T-helper 22 cell (primary cell): ENCODE measurements around the gene CLCN3.
"Not testable (repeated sequence)": the region's sequence is repeated elsewhere in the genome, so short reads cannot be mapped to it uniquely, and the experiment has no call there.

Experiments
- DNase-seq: peaks from one replicate; pipeline ENCODE4 v3.0.0-alpha.2; 2020; ENCODE audit warnings: low read depth

CLCN3 gene

GRCh38 chr4:169707958-169708643 is 87.7 kb downstream of the CLCN3 start:
- DNase-seq, result no peak

DNA sequence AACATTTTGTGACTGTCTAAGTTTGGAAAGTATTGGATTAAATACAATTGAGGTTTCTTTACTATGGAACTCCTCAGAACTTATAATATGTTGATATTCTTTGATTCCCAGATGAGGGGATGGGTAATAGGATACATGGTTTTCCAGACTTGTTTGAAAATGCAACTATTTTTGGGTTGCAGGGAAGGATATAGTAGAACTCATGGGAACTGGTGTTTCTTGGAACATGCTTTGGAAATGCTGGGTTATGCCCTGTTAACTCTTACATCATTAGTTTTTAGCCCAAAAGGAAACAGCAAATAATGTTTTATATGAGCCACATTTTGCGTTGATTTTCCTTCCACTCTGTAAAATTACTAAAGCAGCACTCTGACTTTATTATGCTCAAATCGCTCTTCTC is 95.4 kb downstream of the CLCN3 start:
- no peak for DNase-seq

- no peak for DNase-seq
Observed at GRCh38 chr4:169716677-169717076, 96.3 kb downstream of the CLCN3 start.

GRCh38 chr4:169720529-169720928 is 100.2 kb downstream of the CLCN3 start:
- no peak for DNase-seq

GRCh38 chr4:169723207-169723965 is 103.0 kb downstream of the CLCN3 start:
- no peak for DNase-seq

GRCh38 chr4:169724260-169724659 is 103.9 kb downstream of the CLCN3 start:
- DNase-seq, result no peak

DNA sequence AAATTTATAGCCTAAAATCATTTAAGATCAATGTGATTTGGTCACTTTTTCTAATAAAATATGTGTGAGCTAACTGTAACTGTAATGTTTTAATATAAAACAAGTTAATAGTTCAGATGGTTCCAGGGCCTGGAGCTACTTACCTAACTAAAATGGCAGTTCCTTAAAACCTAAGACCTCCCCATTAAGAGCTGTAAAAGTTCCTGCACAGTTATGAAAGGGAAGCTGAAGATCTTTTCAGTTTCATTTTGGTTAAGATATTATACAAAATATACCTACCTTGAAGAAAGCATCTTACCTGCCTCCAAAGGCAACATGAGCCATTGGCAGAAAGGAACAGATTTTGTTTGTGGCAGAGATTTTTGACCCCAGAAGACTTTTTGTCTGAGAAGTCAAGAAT is 107.2 kb downstream of the CLCN3 start:
- DNase-seq, result no peak

GRCh38 chr4:169730564-169730963 is 110.2 kb downstream of the CLCN3 start:
- no peak for DNase-seq

GRCh38 chr4:169738604-169739003 is 118.2 kb downstream of the CLCN3 start:
- DNase-seq, result not testable (repeated sequence)

DNA sequence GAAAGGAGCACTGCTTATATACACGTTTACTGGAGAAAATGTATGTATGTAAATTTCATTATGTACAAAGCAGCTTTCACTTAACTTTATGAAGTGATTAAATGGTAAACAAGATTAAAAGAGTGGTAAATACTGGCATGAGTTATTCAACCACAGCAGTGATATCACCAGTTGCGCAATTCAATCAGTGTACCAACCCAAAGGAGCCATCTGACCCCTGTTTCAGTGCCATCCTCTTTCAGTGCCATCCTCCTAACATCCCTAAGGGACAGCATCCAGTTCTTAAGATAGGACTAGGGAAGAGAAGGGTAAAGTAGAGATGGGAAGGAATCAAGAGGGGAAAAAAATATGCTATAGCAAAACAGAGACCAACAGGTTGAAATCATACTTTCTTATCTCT is 121.2 kb downstream of the CLCN3 start:
- DNase-seq, result no peak

DNA sequence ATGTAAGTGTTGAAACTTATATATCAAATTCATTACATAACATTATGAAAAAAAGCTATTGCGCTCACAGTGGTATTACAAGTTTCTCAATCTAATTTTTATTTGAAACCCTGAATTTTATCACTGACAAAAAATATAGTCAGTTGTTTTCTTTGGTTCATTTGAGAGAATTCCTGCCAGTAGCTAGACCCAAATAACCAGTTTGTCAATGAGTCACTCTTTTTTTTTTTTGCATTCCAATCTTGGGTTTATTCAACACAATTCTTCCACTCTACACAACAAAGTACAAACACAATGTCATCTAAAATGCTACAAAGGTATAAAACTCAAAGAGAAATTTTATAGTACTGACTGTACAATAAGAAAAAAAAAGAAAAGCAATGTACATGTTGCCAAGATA is 124.2 kb downstream of the CLCN3 start:
- DNase-seq, result no peak

DNA sequence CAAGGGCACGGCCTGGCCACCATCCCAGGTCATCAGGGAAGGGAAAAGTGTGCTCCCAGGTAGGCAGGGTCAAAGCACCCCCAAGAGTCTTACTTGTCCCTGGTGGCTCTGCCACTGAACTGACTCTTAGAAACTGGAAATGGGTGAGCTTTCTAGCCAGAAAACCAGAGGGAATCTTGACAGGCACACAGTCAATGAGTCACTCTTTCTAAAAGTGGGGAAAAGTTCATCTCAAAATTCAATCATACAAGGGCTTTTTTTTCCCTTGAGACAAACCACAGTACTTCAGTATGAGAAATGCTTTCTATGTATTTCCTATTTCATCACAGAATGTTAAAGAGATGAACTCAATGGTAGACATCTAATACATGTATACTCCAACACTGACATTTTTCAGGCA is 124.9 kb downstream of the CLCN3 start:
- DNase-seq, result no peak

DNA sequence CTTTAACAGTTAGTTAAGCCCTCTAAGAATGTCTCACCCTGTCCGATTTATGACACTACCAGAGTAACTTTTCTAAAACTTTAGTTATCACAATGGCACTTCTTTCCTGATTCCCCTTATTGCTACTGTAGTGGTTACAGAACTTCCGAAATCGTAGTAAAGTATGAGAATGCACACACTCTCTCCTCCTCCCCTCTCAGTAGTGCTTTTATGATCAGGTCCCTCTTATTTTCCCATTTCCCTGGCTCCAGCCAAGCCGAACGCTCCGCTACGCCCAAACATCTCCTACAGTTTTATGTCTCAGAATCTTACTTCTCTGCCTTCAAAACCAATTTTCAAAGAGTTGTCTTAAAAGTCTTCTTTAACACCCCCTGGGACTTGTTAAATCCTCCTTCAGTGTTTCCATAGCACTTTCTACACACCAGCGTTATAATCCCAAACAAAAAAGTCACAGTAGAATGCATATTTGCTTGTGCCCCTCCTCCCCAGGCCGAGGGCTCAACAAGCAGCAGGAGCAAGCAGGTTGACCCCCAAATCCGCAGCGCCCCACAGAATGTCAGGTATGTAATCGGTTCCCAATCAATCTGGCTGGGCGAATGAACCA is 136.7 kb downstream of the CLCN3 start:
- DNase-seq, result no peak

GRCh38 chr4:169757575-169758184 is 137.3 kb downstream of the CLCN3 start, which contains the start of gene HPF1:
Gene HPF1 (minus strand): TSS chr4:169757944. CDS start chr4:169757877, 67 bp downstream.
- peak; percentile 86 for DNase-seq

- DNase-seq, result no peak
Observed at GRCh38 chr4:169758401-169758962, 138.1 kb downstream of the CLCN3 start.

DNA sequence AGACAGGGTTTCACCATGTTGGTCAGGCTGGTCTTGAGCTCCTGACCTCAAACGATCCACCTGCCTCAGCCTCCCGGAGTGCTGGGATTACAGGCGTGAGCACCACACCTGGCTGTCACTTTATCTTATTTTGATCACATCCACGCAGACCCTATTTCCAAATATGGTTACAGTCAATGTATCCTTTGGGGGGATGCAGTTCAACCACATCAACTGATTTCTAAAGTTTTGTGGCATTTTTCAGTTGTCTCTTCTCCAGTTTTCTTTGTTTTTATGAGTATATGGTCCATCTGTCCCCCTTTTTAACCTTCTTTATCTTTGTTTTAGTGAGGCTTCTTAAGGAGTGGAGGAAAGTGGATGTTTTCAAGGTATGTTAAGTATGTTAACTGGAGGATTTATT is 141.5 kb downstream of the CLCN3 start:
- no peak for DNase-seq

DNA sequence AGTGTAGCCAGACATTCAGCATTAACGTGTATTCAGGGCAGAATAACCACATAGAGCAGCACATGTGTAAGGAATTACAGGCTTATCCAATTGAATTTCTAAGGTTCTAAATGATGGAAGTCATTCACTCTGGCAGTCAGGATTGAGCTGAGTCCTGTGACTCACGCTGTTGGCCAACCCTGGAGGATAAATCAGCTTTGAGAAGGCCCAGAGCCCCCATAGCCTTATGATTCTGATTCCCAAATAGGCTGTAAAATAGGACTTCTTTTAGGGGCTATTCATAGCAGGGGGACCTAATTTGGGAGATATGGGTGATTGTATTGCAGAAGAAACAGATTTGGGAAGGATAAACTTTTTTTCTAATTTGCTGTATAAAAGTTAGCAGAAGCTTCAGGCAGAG is 145.5 kb downstream of the CLCN3 start:
- no peak for DNase-seq

GRCh38 chr4:169766741-169767140 is 146.4 kb downstream of the CLCN3 start:
- DNase-seq, result no peak

DNA sequence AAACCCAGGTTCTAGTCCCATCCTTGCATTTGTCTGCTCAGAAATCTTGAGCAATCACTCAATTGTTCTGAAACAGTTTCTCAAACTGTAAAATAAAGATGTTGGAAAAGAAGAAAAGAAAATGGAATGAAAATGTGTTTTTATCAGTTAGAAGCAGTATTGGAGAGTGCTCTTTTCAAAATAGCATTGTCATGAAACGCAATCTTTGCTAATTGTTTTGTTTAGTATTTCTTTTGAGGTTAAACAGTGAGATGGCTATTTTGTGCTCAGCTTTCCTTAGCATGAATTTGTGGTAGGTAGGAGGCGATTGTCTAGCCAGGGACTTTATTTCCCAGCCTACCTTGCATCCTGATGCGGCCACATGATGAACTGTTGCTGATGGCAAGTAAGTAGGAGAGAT is 148.0 kb downstream of the CLCN3 start:
- DNase-seq, result no peak

DNA sequence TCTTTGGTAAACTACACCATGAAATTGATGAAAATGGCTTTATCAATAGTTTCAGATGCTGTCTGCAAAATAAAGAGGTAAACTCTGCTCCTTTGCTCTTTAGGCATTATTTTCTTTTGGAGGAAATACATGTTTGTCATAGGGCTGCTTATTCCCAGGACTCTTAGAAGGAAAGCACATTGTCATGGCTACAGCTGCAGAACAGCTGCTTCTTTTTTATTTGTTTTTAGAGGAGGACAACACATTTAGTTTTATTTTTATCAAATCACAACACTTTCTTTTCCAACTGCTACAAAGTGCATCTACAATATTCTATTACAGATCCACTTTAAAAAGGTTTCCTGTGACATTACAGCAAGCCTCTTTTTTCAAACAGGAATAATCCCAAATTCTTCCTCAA is 150.0 kb downstream of the CLCN3 start:
- DNase-seq, result no peak

- not testable (repeated sequence) for DNase-seq
Observed at GRCh38 chr4:169771556-169772080, 151.2 kb downstream of the CLCN3 start.
